HuH-7.5 (cell line): ENCODE measurements around the gene CALHM6.

ENCODE experiments used
- DNase-seq: peaks from one replicate; pipeline ENCODE4 v3.0.0; 2011; ENCODE audit warnings: low spot score

The CALHM6 gene

DNA sequence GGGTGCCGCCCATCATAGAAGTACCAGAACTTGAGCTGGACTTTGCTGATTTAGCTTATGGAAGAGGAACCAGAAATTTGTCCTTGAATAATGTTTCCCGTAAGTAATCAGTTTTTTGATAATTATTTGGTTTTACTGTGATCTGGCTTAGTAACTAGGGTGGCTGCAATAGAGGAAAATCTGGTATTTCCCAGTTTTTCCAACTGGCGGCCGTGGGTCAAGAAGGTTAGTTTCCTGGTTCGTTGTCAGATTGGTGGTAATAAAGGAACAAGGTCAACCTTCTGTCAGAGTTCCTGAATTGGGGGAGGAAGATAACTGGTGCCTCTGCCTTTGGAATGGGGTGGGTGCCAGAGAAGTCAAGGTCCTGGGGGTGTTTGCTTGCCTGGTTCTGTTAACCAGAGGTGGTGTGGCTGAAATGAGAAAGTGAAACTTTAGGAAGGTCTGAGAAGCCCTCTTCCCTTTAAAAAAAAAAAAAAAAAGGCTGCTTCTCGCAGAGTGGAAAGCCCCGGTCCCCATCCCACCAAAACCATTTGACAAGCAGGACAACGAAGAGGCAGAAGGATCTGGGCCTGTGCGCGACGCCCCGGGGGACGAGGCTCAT lies at the start of gene CALHM6:
Gene CALHM6, plus strand, starts transcription at position 45 of the 601 bp plus-strand sequence. Its CDS starts 555 bp downstream, at position 600.
- no peak for DNase-seq

DNA sequence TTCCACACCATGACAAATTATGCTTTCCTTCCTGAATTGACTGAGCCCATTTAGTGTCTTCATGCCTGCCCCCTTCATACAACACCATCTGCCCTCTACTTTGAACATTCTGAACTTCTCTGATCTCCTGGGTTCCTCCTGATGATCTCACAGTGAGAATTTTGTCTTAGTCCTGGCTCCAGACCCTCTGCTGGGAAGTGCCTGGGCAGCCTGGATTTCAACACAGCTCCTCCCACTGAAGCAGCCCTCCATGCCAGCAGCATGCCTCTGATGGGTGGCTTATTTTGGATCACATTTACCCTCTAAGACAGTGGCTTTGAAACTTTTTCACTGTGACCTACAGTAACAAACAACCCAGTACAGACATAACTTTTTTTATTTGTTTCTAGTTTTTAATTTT lies 48.9 kb upstream of the CALHM6 start:
- DNase-seq = no peak

DNA sequence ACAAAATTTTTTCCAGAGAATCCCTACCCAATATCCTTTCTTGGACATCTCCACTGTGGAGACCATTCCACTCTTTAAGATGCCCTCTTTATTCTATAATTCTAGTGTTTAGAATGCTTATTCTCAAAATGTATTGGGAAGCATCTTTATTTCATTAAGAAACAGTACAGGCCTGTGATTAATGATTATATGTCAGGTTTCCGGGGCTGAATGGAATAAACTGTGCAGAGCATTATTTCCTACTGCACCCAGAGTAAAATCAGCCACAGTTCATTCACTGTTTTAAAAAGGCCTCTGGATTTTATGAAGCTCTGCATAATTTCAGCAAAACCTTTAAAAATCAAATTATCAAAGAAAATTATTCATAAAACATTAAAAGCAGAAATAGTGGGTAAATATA lies 47.8 kb upstream of the CALHM6 start:
- DNase-seq = no peak

DNA sequence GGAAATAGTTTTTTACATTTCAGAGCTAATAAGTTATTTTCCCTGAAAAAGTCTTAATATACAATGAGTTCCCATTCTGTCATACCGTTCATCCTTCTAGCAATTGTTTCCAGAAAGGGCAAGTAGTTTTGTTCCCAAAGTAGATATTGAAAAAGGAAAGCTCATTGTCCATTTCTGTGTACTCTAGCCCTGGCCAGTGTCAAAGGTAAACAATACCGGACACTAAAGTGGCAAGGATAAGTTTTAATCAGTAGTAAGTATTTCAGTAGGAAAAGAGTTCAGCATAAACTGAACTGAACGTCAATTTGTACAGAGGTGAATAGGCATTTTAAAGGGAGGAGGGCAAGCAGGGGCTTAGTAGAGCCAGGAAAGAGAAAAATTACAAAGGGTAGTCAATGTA lies 43.5 kb upstream of the CALHM6 start:
- DNase-seq = no peak

DNA sequence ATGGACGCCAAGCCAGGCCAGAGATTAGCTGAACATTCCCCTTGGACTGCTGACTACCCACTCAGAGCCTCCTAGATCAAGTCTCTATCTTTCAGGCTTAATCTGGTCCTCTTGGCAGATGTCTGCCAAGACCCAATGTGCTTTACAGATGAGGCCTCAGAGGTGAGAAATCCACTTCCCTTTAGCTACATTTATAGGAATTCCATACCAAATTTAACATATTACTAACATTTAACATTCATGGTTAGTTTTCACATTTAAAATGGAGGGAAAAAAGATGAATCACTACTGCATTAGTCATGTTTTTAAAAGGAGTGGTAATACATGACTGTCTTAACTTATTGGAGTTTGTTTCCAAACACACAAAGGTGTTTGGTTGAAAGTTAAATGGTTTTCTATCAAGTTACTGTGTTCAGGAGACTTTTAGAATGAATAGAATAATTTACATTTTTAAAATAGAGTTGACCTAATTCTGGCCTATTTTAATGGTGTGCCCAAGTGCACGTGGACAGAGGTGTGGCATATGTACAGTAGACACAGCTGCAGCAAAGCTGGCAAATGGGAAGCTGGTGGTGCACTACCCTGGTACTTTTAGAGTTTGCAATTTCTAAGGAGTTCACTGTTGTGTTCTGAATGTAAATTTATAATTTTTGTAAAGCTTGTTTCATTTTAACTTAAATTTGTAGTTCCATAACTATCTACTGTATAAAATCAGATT lies 41.9 kb upstream of the CALHM6 start:
- no peak for DNase-seq

DNA sequence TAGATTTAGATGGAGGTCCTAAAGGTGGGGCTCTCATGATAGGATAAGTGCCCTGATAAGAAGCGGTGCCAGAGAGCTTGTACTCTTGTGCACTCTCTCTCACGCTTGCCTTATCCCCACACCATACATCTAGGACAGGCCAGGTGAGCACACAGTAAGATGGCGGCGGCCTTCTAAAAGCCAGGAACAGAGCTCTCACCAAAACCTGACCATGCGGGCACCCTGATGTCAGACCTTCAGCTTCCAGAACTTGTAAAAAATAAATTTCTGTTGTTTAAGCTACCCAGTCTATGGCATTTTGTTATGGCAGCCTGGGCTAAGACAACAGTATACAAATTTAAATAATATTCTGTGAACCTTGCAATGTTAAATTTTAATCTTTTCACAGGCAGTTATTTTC lies 40.8 kb upstream of the CALHM6 start:
- DNase-seq = no peak

DNA sequence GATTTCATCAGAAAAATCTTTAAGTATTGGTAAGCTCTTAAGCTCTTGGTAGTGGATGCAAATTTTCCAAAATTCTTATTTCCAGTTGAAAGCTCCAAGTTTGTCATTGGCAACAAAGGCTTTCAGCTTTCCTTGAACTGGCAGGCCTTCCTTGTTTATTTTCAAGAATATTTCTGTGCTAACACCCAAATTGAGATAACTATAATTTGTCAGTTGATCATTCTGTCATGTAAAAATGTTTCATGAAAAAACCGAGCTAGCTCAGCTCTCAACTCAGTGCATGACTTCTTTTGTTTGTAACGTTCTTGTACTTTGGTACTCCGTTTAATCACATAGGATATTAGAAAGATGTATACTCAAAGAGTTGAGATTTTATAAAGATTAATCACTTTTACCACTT lies 38.9 kb upstream of the CALHM6 start:
- DNase-seq = no peak

DNA sequence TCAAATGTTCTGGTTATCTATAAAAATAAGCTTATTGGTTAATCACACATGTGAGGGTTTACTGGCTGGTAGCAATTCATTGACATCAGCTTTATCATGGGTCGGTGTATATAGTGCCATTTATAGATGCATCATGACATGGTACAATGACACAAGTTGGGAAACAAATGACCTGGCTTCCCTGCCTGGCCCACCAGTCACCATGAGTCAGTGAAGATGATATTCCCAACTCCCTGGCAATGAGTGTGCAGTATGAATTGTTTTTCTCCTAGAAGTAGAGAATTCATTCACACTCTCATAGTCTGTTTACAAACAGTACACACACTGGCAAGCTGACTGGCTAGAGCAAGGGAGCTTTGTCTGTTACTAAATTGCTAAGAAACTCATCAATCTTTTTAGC lies 37.2 kb upstream of the CALHM6 start:
- DNase-seq = no peak

DNA sequence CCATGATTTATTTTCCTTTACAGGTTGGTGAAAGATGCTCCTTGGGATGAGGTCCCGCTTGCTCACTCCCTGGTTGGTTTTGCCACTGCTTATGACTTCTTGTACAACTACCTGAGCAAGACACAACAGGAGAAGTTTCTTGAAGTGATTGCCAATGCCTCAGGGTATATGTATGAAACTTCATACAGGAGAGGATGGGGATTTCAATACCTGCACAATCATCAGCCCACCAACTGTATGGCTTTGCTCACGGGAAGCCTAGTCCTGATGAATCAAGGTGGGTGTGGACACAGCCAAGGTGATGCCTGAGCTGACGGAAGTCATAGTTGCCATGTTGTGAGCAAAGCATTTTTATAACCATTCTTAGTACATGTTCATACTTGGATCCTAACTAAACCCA lies 34.6 kb upstream of the CALHM6 start:
- no peak for DNase-seq

DNA sequence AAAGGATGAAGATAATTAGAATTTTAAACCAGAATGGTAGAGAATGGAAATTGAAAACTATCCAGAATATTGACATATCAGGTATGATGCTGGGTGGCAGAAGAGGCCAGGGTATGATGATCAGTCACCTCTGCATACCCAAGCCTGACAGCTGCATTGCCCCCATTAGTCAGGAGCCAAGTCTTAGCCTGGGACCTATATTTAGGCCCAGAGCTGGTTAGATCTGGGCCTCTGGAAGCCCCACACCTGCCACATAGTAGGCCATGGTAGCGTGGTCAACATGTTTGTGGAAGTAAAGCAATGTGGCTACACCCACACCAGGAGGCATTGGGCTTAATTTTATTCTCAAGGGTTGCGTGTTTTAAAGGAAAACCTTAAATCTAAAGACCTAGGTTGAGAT lies 32.1 kb upstream of the CALHM6 start:
- DNase-seq = no peak

DNA sequence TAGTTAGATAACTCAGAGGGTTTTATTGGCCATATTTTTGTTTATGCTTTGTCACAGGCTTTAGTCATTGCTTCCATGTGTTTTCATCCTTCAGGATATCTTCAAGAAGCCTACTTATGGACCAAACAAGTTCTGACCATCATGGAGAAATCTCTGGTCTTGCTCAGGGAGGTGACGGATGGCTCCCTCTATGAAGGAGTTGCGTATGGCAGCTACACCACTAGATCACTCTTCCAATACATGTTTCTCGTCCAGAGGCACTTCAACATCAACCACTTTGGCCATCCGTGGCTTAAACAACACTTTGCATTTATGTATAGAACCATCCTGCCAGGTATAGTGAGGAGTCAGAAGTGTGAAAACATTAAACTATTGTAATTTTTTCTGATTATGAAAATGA lies 30.3 kb upstream of the CALHM6 start:
- no peak for DNase-seq

DNA sequence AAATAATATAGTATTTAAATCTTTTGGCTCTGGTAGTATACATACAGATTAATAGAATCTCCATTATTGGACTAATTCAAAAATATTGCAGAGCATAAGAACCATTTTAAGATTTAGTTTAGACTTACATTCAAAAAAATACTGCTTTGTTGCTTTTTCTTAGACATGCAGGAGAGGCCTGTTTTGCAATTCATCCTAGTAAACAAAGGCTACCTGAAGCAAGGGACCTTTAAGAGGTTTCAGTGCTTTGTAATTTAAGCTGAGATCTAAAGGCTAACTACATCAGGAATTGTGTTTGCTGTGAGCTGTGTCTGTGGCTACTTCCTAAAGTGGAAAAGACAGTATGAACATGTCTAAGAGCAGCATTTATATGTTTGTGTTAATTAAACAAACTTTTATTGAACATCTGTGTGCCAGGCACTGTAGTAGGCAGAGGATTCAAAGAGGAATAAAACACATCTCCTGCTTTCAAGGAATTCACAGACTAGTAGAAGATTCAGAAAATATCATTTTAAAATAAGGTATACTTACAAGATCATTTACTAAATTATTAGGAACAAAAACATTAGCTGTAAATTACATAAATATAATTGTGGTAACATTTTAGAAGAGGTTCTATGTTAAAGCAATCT lies 29.1 kb upstream of the CALHM6 start:
- no peak for DNase-seq

DNA sequence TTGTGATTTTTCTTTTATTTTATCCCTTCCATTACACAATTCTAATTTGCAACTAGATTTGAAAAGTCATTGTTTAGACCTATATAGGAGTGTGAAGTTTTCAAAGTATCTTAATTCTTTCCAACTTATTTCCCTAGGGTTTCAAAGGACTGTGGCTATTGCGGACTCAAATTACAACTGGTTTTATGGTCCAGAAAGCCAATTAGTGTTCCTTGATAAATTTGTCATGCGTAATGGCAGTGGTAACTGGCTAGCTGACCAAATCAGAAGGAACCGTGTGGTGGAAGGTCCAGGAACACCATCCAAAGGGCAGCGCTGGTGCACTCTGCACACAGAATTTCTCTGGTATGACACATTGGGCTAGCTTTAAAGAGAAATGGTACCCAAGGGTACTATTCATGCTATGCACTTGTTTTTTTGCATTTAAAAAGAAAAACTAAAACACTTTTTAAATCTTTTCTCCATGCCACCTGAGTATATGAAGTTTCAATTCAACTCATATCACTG lies 27.9 kb upstream of the CALHM6 start:
- DNase-seq = no peak

DNA sequence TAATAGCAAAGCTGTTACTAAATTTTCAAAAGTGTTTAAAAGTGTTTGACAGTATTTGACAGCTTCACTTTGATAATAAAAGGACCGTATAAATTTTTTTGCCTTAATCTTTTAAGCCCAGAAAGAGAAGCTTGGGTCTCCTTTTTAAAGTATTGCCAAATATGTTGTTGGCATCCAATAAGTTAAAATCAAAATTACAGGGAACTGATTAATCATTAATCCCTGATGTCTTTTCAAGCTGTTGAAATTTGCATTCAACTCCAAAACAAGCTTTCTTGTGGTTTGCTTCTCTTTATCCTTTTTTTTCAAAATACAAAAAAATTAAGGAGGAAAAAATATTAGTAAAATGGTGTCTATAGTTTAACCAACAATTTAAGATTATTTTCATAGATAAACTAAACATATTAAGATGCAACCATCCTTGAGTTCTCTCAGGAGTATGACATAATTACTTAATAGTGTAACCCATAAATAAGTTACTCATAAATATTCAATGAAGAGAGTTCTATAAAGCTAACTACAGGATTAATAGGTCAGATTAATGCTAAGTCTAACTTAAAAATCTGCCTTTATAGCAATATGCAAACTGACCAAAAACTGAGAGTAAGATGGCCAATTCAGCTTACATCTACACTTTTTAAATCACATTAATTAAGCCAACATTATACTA lies 27.0 kb upstream of the CALHM6 start:
- DNase-seq = no peak

DNA sequence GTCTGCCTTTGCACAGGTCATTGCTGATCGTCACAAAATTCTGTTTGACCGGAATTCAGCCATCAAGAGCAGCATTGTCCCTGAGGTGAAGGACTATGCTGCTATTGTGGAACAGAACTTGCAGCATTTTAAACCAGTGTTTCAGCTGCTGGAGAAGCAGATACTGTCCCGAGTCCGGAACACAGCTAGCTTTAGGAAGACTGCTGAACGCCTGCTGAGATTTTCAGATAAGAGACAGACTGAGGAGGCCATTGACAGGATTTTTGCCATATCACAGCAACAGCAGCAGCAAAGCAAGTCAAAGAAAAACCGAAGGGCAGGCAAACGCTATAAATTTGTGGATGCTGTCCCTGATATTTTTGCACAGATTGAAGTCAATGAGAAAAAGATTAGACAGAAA lies 24.6 kb upstream of the CALHM6 start:
- DNase-seq = no peak

DNA sequence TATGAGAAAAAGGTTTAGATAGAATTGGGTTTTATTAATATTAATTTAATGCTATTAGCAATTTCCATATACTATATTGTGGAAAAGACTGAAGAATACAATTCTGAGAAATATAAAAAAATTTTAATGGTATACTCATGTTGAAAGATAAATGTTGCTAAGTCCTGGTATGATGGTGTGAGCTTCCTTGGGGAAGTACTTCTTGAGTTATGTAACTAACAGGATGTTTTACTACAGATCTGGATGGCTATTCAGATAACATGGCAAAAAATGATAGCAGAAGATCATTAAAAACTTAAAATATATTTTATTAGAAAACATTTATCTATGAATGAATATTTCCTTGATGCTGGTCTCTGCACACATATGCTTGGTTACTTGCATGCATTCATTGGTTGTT lies 23.5 kb upstream of the CALHM6 start:
- DNase-seq = no peak

DNA sequence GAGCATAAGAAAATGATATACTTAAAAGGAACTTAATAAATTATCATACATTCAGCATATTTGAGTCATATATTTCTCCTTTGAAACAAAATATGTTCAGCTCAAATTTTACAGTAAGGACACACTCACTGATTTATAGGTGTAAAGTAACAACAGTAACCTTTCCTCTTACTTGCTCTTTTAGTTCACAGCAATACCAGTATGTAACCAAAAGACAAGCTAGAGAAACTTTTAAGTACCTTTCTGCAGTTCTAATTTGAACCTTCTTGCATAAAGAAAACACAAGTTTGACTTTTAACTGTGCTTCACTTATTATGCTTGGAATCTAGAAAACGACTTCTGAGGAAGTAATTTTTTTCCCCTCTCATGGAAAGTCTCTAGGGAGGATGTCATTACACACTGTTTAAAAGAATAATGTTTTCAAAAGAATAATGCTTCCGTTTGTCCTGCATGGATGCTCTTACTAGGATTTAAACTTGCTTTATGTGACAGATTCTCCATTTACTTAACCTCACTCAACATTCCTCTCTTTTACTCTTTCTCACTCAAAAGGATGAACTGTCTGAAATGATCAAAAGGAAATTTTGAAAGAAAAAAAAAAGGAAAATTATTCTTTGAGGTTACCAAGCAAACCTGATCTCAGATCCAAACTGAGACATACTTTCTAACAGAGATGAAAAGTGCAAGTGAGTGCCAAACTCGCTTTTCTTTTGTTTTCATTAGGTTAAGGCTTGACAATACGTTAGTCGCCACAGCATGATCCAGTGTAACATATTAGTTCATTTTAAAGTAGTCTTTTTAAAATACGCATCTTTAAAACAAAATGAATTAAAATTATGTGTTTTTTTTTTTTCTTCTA lies 22.4 kb upstream of the CALHM6 start:
- no peak for DNase-seq

DNA sequence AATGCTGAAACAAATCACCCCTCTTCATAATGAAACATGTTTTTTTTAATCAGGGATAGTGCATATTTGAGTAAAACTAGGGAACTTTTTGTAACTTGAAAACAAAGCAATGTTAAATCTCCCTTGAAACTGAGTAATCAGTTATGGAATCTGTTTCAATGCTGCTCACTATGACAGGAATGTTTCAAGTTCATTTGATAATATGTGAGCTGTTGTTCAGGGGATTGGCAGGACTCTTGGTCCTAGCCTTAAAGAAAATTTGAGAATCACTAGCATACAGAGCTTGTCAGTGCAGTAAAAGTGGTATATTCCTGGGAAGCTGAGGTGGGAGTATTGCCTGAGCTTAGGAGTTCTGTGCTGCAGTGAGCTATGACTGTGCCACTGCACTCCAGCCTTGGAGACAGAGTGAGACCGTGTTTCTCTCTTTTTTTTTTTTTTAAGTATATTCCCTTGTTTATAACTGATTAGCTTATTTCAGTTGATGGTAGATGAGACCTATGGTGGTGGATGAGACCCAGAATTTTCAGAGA lies 21.6 kb upstream of the CALHM6 start:
- DNase-seq = no peak

DNA sequence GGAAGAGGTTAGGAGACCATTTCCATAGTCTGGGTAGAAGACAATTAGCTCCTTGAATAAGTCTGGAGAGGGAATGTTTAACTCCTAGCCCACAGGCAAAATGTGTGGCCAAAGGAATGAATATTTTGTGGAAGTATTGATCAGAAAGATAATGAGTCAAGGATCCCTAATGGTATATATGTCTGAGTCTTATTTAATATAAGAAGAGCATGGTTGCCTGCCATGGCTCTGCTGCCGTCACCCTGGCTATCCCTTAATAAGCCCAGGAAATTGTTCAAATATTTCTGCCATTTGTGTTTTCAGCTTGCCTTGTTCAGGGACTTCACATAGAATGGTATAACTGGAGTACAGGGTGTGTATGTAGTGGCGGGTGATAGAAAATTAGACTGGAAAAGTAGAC lies 18.1 kb upstream of the CALHM6 start:
- no peak for DNase-seq

DNA sequence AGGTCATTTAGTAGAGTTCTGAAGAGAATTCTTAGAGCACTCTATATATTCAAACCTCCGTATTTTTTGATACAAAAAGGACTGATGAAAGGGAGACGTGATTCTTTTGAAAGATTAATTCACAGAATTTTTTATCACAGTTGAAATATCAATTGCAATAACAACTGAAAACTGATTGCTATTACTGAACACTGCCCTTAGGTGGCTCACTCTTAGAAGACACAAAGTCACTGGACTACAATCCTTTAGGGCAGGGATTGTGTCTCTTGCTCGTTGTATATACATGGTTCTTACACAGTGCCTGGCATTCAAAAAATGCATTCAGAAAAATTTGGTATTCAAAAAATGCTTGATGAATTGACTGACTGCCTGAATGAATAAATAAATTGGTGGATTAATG lies 17.1 kb upstream of the CALHM6 start:
- no peak for DNase-seq

DNA sequence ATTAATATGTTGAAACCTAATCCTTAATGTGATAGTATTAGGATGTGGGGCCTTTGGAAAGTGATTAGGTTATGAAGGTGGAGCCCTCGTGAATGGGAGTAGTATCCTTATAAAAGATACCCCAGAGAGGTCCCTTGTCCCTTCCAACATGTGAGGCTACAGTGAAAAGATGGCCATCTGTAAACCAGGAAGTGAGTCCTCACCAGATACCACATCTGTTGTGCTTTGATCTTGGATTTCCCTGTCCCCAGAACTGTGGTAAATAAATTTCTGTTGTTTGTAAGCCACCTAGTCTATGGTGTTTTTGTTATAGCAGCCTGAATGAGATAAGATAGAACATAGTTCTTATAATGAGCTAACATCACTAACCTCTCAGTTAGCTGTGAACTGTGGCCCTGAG lies 16.6 kb upstream of the CALHM6 start:
- DNase-seq = no peak

DNA sequence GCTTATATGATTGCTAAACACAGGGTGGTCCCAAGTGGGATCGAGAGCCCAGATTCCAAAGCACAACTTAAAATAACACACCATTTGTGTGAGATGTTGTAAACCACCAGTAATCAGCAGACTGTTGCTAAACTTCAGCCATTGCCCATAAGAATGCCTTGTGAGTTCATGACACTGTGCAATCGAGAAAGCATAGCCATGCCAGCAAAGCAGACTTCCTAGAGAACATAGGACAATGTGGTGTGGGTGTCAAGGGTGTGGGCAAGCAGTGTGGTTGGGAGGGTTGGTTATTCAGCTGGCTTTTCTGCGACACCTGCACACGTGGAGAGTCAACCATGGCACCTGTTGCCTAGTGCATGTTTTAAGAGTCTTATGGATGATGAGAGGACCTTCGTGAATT lies 16.1 kb upstream of the CALHM6 start:
- DNase-seq = no peak
